Ovary (tissue), 9 donors: ENCODE measurements around the gene PLVAP. TPM values are rescaled to one million over a fixed set of nuclear protein-coding genes. Genes with fewer than 3 reads are reported as not detected.

Experiments used
- DNase-seq, 5 donors: peaks; one replicate each; pipeline ENCODE4 v3.0.0-alpha.2; 2019 to 2020
- H3K27ac ChIP-seq, 2 donors: fragments of 200-600 bp; one replicate each; pipeline versions ENCODE4 v1.5.1 to v1.8.0; 2019 to 2022
- H3K27me3 ChIP-seq: fragments of 200-600 bp; one replicate; pipeline ENCODE4 v1.8.0; 2022
- H3K36me3 ChIP-seq: fragments of 200-600 bp; sonication (generic); one replicate; pipeline ENCODE4 v1.5.1; 2019
- H3K4me1 ChIP-seq: one replicate; pipeline ENCODE4 v1.8.1; 2013; ENCODE audit warnings: mild to moderate bottlenecking, moderate library complexity; ENCODE audit not compliant: insufficient read depth
- H3K4me3 ChIP-seq: fragments of 200-600 bp; sonication (generic); one replicate; pipeline ENCODE4 v1.5.1; 2017
- H3K9me3 ChIP-seq, 2 donors: fragments of 200-600 bp in 1 of 2; sonication (generic) in 1 of 2; one replicate each; pipeline versions ENCODE4 v1.5.1 to v1.8.1; 2013 to 2019; ENCODE audit warnings: mild to moderate bottlenecking in 1 of 2, moderate library complexity in 1 of 2
- EP300 ChIP-seq: sonication (generic); formaldehyde crosslinking; IDR thresholded peaks from one replicate; pipeline ENCODE4 v1.6.1; 2017; ENCODE audit warnings: antibody characterized with exemption
- POLR2A ChIP-seq: fragments of 450-650 bp; IDR thresholded peaks from one replicate; pipeline ENCODE4 v1.6.1; 2017; ENCODE audit warnings: antibody characterized with exemption, mild to moderate bottlenecking, moderate library complexity
- WGBS, 3 donors: extraction: QIAGEN DNeasy Blood & Tissue Kit in 1 of 3; methylation state at CpG; one replicate each; pipeline versions ENCODE4 v1.1.5 to v1.1.7; 2013 to 2017; 5-methylcytosine and 5-hydroxymethylcytosine counted together
- intact Hi-C, 4 donors: fragments of 100-400 bp; cut with DNase I; formaldehyde crosslinking; loops; one replicate each; pipeline versions ENCODE4 v1.11.0 to v1.15.1; 2022 to 2023
- polyA plus RNA-seq, 2 donors: library from polyadenylated mRNA; stranded (reverse); fragments of 200-250 nt in 1 of 2; fragments of 350-450 nt in 1 of 2; fragmentation: Illumina TruSeq in 1 of 2; extraction: RNeasy Lipid Tissue Mini Kit (QIAGEN cat#74804) in 1 of 2; gene quantifications; one replicate each; pipeline ENCODE4 v1.2.3, GENCODE V29; 2013 to 2014
- total RNA-seq, 7 donors: library from RNA; depleted of rRNA in 2 of 7; stranded (reverse); fragments of >200 nt in 2 of 7; fragmentation: NEBNext Ultra II Directional in 3 of 7; extraction: Animal tissue kit (Norgen Biotek cat#: 25700) in 3 of 7; gene quantifications; one replicate each; pipeline versions ENCODE4 v1.1.0 to v1.2.4, GENCODE V29; 2016 to 2023
- TF ChIP-seq, protein P1 (sequence below), 3 donors: fragments of 450-650 bp in 2 of 3; fragments of 200-600 bp in 1 of 3; IDR thresholded peaks; one replicate each; pipeline versions ENCODE4 v1.5.1 to v1.8.0; 2016 to 2022; ENCODE audit warnings: antibody characterized with exemption in 3 of 3, mild to moderate bottlenecking in 1 of 3
- donor health status: DM: no; HTN: no; CAD: no; lungs with moderate emphysema.
- donor health status: DM: no; HTN: no; CAD: no.
- donor health status: Bipolar disorder and iron deficiency.
- donor health status: DM: yes; HTN: yes; CAD: no.
- donor health status: DM: no; HTN: no; CAD: no.
- donor health status: DM: yes; HTN: yes; CAD: no.

Gene PLVAP
- total and polyA plus RNA-seq, 9 donors, result 2.0 to 22.7 (median 8.3) TPM

DNA sequence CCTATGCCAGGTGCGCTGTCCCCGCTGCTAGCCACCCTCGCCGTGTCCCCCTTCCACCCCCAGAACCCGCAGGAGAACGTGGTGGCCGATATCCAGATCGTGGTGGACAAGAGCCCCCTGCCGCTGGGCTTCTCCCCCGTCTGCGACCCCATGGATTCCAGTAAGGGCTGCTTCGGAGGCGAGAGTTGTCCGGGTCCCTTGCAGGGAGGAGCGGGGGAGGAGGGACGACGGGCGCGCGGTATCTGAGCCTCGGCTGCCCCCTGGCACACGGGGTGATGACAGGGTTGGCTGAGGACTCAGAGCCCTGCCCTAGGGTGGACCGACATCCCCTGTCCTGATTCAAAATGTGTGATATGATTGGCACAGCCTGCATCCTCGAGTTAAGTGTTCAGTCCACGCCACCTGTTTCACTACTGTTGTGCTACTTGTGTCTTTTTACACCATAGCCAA, 43.4 kb upstream of the PLVAP start:
- peak; percentile 55 to 73 (median 71) for DNase-seq
- Histone ChIP-seq H3K27me3 (no peaks in the 10 kb centered on the region), H3K4me1 (peaks cover 3% of the 10 kb centered on the region), H3K36me3 (no peaks in the 10 kb centered on the region), H3K9me3 (no peaks in the 10 kb centered on the region), H3K27ac (peak overlapping the region in 1 of 2 donors; percentile 31), H3K4me3 (peak overlapping the region; percentile 75)
- 4 to 8% (median 4%) methylated on average over 24 to 25 of the region's 25 CpGs for WGBS, 3 donors
- TF ChIP-seq EP300, result no peak
- TF ChIP-seq, protein P1, sequence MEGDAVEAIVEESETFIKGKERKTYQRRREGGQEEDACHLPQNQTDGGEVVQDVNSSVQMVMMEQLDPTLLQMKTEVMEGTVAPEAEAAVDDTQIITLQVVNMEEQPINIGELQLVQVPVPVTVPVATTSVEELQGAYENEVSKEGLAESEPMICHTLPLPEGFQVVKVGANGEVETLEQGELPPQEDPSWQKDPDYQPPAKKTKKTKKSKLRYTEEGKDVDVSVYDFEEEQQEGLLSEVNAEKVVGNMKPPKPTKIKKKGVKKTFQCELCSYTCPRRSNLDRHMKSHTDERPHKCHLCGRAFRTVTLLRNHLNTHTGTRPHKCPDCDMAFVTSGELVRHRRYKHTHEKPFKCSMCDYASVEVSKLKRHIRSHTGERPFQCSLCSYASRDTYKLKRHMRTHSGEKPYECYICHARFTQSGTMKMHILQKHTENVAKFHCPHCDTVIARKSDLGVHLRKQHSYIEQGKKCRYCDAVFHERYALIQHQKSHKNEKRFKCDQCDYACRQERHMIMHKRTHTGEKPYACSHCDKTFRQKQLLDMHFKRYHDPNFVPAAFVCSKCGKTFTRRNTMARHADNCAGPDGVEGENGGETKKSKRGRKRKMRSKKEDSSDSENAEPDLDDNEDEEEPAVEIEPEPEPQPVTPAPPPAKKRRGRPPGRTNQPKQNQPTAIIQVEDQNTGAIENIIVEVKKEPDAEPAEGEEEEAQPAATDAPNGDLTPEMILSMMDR (IDR thresholded peaks at IDR 0.05), result peak in 1 of 3 donors; percentile 20
- TF ChIP-seq POLR2A, result no peak
- intact Hi-C loops, result loop anchor here in 1 of 4 donors (5.0 kb wide), 1 partner anchor 47 kb away; no protein-coding TSS in a partner anchor

DNA sequence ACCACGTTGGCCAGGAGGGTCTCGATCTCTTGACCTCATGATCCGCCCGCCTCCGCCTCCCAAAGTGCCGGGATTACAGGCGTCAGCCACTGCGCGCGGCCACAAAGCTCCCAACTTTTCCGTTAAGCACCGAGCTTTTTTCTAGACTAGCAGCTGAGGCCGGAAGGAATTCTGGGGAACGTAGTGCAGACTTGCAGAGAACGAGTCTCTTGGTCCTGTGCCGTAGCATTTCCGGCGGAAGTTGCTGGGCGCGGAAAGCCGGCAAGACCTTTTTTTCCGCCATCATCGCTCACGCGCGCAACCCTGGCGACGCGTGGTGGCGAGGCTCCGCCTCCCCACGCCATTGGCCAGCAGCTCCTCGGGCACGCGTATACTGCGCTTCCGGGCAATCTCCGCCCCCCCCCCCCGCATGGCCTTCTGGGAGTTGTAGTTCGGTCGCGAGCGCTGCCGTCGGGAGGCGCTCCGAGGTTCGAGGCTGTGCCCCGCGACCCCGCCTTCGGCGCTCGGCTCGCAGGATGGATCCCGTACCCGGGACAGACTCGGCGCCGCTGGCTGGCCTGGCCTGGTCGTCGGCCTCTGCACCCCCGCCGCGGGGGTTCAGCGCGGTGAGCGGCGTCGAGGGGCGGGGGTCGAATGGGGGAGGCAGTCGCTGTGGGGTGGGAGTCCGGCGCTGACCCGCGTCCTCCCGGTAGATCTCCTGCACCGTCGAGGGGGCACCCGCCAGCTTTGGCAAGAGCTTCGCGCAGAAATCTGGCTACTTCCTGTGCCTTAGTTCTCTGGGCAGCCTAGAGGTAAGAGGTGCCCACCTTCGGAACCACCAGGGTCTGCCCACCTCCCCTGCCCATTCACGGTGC, 42.7 kb upstream of the PLVAP start, which contains the start of gene MVB12A:
Gene MVB12A (plus strand): TSS at position 427 of the 854 bp plus-strand sequence. CDS start 89 bp downstream, at position 516.
- H3K27me3 ChIP-seq, result no peaks in the 10 kb centered on the region
- no peaks in the 10 kb centered on the region for H3K36me3 ChIP-seq
- peak within 1 kb of the TSS; percentile 75 for H3K4me3 ChIP-seq
- H3K9me3 ChIP-seq, result no peaks in the 10 kb centered on the region
- TF ChIP-seq, protein P1 (IDR thresholded peaks at IDR 0.05), result no peak
- TF ChIP-seq POLR2A, result peak; percentile 35
- TF ChIP-seq EP300, result peak; percentile 80
- 0 to 1% (median 0%) methylated on average over 41 to 85 of the region's 85 CpGs for WGBS, 3 donors
- intact Hi-C loops, result loop anchor here in 1 of 4 donors (5.0 kb wide), 1 partner anchor 47 kb away; no protein-coding TSS in a partner anchor
- H3K4me1 ChIP-seq, result peaks cover 3% of the 10 kb centered on the region
- H3K27ac ChIP-seq, result peak within 1 kb of the TSS; percentile 31 to 77
- peak; percentile 97 to 98 (median 97) for DNase-seq

DNA sequence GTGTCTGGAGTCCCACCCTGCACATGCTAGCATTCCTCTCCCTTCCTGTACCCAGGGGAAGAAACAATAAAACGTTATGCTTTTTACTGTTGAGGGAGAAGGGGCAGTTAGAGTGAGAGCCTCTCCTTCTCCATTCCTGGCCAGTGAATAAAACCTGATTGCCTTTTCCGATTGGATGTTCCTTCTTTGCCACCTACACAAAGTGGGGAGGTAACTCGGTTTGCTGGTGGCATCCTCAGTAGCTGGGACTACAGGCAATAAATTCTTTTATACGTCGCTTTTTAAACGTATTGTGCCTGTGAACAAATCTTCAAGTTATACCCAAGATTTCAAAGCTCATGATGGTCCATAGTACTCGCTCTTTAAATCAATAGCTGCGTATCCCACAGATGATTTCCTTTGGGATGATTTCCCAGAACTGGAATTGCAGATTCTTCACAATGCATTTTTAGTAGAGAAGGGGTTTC, 42.0 kb upstream of the PLVAP start:
- Histone ChIP-seq H3K4me1 (peaks cover 5% of the 10 kb centered on the region), H3K36me3 (no peaks in the 10 kb centered on the region), H3K4me3 (peak overlapping the region; percentile 75), H3K9me3 (no peaks in the 10 kb centered on the region), H3K27ac (peak overlapping the region in 1 of 2 donors; percentile 77), H3K27me3 (no peaks in the 10 kb centered on the region)
- intact Hi-C loops, result no loop called here
- DNase-seq, result no peak
- TF ChIP-seq POLR2A, result no peak
- TF ChIP-seq, protein P1 (IDR thresholded peaks at IDR 0.05), result no peak
- no peak for TF ChIP-seq EP300
- WGBS, 3 donors, result 5 to 7% (median 6%) methylated on average over 8 of the region's 8 CpGs

DNA sequence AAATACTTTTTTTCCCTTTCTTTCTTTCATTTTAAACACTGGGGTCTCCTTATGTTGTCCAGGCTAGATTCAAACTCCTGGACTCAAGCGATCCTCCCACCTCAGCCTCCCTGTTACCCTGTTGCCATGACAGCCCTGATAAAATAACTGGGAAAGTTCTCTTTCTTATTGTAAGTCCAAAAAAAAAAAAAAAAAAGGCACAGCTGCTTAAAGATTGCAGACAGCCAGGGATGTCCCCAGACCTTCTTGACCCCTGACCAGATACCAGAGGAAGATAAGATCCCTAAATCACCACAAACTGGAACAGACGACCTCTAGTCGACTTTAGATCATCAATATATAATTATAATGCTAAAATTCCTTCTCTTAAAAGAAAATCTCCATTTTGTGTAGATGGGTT, 41.6 kb upstream of the PLVAP start:
- WGBS, 3 donors, result 36 to 53% (median 41%) methylated on average over 3 of the region's 3 CpGs
- H3K4me3 ChIP-seq, result no peak overlapping the region
- no peak overlapping the region for H3K27ac ChIP-seq

More for the DNA sequence above, 41.6 kb upstream of the PLVAP start:
- intact Hi-C loops, result no loop called here
- no peak for DNase-seq
- TF ChIP-seq, protein P1 (IDR thresholded peaks at IDR 0.05), result no peak
- TF ChIP-seq POLR2A (no peak), EP300 (no peak)
- Histone ChIP-seq H3K27me3 (no peaks in the 10 kb centered on the region), H3K9me3 (no peaks in the 10 kb centered on the region), H3K4me1 (peaks cover 10% of the 10 kb centered on the region), H3K36me3 (no peaks in the 10 kb centered on the region)
